OCI-M1 (cell line): ENCODE data around the gene LHX1.

Source experiments
- DNase-seq: peaks from one replicate; lab custom pipeline; 2025; lab: John Stamatoyannopoulos, UW

The LHX1 gene

DNA sequence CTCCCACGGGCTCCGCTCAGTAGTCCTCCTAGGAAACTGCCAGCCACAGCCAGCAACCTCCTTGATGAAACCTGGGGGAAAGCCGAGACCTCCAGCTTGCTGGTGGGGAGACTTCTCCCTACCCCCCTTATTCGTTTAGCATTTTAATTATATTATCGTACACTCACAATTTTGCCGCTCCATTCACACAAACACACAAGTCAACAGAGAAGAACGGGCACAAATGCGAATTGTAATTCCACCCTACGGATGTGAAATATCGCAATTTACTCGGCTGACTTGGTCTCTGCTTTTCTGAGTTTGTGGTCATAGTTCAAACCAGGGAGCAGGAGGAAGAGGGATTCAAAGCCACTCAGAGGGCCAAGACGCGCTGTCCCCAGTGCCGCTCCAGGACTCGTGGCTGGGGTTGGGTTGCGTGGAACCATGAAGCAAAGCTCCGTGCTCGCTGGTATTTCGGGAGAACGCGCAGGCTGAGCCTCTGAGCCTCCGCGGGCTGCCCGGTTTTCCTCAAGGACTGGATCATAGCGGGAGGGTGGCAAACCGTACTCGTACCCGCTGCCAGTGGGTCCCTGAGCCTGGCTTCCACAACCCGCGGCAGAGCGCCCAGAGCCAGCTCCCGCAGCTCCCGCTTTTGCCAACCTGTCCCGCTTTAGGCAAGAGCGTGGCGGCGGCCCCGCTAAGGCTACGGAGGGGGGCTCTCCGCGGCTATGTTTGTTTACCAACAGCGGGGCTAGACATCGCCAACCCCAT, 2.0 kb downstream of the LHX1 start:
- DNase-seq, result no peak

DNA sequence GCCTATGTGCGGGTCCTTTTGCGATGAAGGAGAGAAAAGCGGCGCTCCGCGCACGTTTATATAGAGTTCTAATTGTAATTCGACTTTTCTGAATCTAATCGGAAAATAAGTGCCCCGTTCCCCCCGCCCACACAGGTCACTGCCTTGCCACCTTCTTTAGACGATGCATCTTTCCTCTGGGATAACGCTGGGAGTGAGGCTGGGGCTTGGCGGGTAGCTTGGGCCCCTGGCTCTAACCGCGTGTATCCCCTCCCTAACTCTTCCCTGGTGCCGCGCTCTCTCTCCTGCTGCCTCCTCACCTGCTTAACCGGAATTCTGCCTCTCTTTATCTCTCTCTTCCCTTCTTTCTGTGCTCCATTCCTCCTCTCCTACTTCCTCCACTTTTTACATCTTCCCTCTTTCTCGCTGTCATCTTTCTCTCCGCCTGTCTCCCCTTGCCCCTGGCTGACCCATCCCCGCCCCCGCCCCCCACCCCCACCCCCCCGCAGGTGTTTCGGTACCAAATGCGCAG, 2.6 kb downstream of the LHX1 start:
- DNase-seq, result no peak

DNA sequence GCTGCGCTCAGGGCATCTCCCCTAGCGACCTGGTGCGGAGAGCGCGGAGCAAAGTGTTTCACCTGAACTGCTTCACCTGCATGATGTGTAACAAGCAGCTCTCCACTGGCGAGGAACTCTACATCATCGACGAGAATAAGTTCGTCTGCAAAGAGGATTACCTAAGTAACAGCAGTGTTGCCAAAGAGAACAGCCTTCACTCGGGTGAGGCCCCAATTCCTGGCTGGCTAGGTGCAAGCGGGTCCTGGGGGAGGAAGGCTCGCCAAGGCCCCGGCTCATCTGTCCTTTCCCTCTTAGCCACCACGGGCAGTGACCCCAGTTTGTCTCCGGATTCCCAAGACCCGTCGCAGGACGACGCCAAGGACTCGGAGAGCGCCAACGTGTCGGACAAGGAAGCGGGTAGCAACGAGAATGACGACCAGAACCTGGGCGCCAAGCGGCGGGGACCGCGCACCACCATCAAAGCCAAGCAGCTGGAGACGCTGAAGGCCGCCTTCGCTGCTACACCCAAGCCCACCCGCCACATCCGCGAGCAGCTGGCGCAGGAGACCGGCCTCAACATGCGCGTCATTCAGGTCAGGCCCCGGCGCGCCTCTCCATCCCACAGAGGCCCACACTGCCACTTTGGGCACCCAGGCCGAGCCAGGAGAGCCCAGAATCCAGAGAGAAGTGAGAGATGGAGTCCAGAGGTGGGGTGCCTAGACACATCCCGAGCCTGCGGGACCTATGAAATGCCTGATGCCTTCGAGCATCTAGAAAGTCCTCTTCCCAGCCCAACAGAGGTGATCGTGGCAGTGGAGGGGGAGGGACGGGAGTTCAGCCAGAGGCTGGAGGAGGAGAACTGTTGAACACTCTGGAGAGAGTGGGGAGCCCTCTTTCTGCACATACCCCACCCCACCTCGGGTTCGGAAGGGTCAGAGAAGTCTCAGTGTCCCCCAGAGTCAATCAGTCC, 3.3 kb downstream of the LHX1 start:
- no peak for DNase-seq

DNA sequence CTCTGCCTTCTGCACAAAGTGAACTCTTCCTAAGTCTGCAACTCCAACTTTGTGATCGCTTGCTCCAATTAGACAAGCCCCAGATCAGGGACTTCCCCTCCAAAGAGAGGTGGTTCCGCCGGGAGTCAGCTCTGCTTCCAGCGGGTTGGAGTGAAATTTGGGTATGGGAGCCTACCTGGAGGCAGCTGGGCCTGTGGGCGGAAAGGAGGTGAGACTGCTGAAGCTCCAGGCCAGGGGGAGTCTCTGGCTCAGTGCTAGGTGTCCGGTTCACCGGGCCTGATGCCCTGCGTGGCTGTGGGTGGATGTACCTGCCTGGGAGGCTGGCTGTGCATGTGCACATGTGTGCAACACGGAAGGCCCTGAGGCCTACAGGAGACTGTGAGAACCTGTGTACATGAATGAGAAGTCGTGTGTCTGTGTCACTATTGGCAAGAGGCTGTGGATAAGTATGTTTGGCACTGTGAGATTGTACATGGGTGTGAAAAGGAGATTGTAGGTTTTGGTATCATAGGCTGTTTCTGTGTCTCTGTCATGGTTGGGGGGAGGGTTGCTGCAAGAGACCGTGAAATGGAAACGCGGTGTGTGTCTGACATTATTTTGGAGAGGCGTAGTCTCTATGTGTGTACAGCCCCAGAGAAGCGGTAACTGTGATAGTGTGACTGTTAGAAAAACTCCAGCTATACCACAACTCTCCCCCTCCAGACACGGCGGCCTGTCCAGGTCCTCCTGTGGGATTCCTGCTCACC, 4.2 kb downstream of the LHX1 start:
- DNase-seq, result no peak

DNA sequence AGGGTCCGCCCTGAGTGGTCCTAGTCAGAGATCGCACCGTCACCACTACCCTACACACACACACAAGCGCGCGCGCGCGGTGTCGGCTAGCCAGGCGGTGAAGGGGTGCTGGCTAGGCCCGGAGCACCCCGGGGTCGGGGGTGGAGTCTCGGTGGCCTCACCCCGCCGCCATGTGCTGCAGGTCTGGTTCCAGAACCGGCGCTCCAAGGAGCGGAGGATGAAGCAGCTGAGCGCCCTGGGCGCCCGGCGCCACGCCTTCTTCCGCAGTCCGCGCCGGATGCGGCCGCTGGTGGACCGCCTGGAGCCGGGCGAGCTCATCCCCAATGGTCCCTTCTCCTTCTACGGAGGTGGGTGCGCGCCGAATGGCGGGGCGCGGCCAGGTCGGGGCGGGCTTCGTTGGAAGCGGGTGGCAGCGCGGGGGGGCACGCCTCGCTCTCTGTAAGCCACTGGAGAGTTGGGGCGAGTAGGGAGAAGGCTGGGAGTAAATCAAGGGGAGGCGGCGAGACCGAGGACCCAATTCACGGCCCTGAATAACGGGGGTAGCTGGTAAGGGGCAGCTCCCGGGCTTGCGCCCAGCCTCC, 4.8 kb downstream of the LHX1 start:
- DNase-seq, result no peak

DNA sequence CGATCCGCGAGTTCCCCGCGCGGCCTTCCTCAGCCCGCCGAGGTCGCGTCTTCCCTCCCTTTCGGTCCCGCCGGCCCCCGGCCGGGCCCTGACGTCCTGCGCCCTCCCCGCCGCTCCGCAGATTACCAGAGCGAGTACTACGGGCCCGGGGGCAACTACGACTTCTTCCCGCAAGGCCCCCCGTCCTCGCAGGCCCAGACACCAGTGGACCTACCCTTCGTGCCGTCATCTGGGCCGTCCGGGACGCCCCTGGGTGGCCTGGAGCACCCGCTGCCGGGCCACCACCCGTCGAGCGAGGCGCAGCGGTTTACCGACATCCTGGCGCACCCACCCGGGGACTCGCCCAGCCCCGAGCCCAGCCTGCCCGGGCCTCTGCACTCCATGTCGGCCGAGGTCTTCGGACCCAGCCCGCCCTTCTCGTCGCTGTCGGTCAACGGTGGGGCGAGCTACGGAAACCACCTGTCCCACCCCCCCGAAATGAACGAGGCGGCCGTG, 5.4 kb downstream of the LHX1 start:
- DNase-seq, result no peak

DNA sequence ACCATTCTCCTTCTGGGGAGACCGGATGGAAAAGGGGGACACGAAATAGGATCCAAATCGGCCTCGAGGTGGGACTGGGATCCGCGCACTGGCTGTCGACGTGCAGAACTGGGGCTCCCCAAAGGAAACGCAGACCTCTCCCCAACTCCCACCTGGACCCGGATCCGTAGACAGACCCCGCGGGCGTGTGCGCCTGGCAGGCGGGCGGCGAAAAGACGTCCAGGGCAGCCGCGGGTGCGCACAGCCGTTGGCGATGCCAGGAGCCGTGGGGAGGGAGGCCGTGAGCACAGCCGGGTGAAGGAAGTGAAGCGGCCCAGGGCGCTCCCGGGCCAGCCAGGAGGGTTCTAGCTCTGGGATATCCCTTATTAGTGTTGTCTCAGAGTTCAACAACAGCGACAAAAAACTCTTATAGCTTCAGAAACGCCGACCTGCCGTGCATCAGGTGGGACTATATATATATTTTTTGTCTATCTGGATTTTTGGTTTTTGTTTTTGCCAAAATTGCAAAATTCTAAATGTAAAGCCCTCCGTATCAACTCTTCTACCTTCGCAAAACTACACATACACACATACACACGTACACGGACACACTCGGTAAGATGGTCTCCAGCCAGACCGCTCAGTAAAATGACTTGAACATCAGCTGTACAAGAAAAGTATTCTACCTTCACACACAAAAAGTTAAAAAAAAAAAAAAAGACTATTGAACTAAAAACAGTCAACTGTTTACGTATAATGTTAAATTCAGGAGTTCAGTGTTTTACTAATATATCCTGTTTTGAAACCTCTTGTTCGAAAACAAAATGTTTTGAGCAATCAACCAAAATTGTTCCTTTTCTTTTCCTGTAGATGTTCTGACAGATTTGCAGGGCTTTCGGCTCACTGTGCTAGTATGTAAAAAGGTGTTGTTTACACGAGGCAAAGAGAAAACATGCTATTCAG, 6.2 kb downstream of the LHX1 start:
- no peak for DNase-seq

DNA sequence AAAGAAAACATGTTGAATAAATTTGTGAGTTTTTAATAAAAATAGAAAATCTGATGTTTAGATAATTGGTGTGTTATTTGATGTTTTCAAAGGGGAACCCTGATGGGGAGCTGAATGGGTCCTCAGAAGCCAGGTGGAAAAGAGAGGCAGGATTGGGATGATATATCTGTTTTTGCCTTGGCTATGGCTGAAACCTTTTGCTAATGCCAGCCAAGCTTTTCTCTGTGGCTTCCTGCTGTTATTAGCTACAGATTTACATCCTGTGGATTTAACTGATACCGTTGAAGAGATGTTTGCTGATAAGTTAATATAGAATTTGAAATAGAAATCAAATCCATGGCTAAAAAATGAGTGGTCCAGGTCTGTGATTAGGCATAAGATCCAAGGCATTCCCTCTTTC, 7.3 kb downstream of the LHX1 start:
- no peak for DNase-seq

DNA sequence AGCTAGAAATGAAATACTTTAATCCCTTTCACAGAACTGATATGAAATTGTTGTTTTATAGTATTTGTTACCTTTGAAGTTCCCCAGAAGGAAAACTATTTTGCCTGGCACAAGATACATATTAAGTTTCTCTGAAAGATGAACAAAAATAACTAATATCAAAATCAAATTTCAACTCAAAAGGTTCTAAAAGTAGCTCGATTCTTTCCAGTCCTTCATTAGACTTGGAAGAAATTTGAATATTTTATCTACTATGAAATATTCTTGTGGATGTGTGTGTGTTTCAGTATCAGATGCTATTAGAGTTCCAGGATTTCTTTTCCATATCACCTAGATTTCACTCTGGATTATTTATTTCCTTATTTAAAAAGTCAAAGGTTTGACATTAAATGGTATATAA, 7.9 kb downstream of the LHX1 start:
- DNase-seq, result no peak

DNA sequence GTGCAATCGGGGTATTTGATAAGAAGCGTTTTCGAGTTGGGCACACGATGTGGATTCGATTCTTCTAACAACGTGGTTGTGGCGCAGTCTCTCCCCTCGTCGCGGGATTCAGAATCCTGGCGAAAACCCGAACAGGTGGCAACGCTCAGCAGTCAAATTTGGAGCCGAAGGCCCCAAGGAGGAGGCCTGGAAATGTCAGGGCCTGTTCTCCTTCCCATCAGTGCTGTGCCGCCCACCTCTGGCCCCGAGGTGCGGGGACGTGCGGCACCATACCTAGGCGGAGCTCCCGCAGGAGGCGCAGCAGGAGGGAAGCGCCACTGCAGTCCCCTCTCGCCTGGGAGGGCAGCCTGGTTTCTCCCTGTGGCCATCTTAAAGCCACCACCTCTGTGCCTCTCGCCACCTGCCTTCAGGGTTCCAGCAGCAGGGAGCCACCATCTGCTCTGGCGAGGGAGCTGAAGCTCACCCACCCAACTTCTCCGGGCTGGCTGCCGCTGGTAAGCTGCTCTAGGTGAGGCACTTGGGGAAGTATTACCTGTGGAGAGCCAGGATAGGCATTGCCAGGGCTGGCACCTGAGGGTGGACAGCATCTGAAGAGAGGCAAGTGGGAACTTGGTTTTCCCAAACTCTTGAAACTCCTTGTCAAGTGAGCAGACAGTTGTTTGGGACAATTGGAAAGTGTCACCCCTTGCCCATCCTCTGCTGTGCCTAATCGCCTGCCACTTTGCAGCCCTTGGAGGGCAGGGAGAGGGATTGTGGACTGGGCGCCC, 8.9 kb downstream of the LHX1 start:
- no peak for DNase-seq

DNA sequence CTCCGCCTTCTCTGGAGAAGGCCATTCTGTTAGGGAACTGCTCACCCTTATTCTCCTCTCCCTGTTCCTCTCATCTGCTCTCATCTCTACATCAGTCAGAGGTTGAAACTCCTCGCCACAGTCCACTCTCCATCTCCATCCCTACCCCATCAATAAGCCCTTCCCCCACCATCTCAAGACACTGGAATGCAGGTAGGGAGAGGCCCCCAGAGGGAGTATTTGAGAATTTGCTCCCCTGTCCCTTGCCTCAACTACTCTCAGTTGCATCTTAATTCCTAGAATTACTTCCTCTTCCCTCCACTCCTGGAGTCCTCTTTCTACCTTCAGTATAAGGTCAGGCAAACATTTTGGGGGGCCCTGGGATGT, 9.4 kb downstream of the LHX1 start:
- DNase-seq, result no peak

DNA sequence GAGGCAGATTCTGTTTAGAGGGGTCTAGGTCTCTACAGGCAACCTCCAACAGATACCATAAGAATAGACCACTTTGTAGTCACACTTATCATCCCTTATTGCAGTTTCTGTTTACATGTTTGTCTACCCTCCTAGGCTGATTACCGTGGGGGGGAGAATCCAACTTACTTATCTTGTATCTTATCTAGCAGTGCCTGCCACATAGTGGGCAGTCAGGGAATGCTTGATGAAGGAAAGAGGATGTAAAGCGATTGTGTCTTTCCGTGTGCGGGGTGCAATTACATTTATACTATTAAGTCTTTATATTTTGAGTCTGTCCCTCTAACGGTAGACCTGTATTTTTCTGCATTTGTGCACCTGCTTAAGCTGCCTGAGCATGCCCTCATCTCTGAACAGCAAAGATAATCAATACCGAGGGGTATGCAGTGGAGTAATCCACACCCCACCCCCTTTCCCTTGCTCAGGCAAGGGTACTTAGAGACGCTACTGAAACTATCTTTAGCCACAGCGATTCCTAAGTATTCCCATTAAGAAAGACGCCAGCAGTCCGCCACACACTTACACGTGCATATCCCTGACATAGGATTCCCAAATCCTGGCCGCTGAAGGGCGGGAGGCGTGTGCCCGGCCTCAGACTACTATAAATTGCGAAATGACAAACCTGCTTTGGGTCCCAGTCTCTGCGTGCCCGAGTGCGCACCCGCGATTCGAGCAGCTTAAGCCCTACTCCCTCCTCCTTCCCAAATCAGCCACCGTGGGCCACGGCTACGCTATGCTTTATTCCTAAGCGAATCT, 10.8 kb downstream of the LHX1 start:
- peak; percentile 61 for DNase-seq

DNA sequence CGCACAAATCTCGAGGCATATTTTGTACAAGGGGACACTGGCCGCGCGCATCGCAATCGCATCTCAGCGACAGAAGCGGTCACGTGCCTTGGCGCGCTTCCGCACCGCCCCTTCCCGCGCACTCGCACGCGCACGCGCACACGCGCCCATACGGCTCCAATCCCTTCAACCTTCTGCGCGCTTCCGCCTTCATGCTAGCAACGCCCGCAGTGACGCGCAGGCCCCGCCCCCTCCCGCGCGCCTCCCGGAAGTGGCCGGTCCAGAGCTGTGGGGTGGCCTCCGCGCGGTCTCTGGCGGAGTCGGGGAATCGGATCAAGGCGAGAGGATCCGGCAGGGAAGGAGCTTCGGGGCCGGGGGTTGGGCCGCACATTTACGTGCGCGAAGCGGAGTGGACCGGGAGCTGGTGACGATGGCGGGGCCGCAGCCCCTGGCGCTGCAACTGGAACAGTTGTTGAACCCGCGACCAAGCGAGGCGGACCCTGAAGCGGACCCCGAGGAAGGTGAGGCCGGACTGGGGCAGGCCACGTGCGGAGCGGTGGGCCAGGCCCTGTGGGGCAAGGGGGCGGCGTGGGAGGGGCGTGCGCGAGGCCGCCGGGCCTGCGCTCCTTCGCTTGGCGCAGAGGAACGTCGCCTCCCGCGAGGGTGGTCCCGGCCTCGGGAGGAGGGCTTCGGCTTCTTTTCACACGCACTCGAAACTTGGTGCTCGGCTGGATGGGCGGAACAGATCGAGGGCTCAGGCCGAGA, 11.6 kb downstream of the LHX1 start, which contains the start of gene AATF:
Gene AATF, plus strand, starts transcription at position 238 of the 744 bp plus-strand sequence. Its CDS starts 172 bp downstream, at position 410.
- peak; percentile 98 for DNase-seq

DNA sequence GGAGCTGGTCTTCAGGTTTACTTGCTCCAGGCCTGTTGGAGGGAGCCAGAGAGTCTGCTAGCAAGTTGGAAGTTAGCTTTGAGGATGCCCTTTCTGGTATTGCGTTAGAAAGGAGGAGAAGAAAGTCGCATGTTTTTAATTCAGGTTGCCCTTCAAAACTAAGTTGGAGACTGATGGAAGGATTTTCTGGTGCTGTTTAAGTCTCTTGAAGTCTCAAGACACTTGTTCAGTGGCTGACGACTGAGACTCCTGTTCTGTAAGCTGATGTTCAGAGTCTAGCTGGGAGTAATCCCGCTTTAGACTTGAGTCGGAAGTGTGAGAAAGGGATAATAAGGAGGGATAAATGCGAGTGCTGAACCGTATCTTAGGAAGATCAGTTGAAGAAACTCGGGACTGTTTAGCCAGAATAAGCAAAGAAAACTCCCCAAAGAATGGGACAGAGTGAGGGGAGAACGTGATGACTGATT, 12.2 kb downstream of the LHX1 start:
- DNase-seq, result peak; percentile 66

DNA sequence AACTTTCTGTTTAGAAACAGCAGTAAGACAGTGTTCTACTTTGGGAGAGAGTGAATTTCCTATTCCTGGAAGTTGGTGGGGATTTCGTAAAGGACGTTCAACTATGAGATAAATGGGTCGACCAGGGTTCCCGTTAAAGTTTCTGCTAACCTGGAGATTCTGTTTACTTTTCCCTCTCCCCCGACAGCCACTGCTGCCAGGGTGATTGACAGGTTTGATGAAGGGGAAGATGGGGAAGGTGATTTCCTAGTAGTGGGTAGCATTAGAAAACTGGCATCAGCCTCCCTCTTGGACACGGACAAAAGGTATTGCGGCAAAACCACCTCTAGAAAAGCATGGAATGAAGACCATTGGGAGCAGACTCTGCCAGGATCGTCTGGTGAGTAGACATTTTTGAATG, 12.8 kb downstream of the LHX1 start:
- DNase-seq, result no peak

DNA sequence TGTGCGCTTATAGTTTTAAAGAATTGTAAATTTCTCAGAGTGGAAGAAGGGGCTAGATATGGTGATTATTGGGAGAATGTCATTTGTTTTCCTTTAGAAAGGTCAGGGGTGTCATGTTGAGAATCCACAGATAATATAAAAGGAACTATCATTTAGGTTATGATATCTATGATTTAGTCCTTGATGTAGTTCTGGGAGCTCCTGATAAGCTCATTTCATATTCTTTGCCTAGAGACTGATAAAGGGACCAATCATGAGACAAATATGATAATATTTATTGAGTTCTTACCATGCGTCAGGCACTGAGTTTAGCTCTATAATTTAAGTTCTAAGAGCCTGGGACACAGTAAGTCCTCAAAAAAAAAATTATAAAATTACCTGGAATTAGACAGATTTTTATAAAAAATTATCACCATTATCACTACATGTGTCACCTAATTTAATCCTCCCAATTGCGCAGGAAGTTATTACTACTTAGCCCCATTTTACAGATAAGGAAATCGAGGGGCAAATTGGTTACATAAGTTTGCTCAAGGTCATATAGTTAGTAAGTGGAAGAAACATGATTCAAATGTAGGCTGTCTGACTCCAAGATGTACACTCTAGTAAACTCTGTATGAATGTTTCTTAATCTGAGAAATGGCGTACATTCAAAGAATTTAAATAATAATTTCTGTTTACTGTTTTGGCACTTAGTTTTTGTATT, 14.0 kb downstream of the LHX1 start:
- no peak for DNase-seq

DNA sequence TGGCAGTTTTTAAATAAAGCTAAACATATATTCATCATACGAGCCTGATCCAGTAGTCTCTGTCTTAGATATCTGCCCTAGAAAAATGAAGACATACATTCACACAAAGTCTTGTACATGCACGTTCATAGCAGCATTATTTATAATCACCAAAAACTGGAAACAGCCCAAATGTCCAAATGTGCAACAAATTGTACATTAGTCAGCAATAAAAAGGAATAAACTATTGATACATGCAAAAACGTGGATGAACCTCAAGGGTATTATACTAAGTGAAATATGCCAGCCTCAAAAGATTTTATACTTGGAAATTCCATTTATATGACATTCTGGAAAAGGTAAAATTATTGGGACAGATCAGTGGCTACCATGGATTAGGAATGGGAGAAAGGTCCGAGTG, 34.2 kb downstream of the LHX1 start:
- no peak for DNase-seq
